GM21825 (cell line): Measurements from ENCODE around the gene ACAN.

ENCODE experiments used
- ATAC-seq: cut with Tn5 transposase; IDR thresholded peaks from one replicate; pipeline ENCODE4 v1.9.1; 2021; ENCODE audit warnings: mild to moderate bottlenecking, moderate library complexity; ENCODE audit not compliant: unreplicated experiment

The ACAN gene

GRCh38 chr15:88841236-88841635 is 38.0 kb downstream of the ACAN start:
- no peak for ATAC-seq

- ATAC-seq = no peak
Measured at GRCh38 chr15:88842156-88842555, 38.9 kb downstream of the ACAN start.

- no peak for ATAC-seq
Measured at GRCh38 chr15:88843334-88843733, 40.1 kb downstream of the ACAN start.

DNA sequence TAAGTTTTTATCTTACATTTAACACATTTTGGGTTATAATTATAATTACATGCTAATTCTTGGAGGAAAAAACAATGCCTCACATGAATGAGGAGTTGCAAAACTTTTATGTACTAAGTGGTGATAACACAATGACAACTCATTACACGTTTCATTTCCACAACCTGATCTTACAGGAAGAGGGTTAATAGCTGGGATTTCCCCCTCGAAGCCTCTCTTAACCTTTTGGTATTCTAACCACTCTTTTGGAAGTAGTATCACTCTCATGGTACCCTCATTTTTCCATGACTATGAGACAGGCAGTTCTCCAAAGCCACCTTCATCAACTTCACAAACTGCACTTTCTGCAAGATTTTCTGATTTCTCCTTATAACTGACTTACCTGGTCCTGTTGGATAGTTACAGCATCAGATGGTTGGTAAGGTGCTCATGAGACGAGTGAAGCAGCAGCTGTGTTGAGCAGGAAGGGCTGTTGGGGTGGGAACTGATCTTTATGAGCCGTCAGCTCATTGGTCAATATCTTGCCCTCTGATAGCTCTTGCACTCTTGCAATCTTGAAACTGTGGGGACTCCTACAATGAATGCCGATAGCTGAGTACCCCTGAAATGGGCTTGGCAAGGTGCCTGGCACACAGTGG is 41.6 kb downstream of the ACAN start:
- no peak for ATAC-seq

- no peak for ATAC-seq
Measured at GRCh38 chr15:88845616-88846015, 42.4 kb downstream of the ACAN start.

- no peak for ATAC-seq
Measured at GRCh38 chr15:88847144-88847543, 43.9 kb downstream of the ACAN start.

GRCh38 chr15:88848203-88848602 is 45.0 kb downstream of the ACAN start:
- ATAC-seq = no peak

DNA sequence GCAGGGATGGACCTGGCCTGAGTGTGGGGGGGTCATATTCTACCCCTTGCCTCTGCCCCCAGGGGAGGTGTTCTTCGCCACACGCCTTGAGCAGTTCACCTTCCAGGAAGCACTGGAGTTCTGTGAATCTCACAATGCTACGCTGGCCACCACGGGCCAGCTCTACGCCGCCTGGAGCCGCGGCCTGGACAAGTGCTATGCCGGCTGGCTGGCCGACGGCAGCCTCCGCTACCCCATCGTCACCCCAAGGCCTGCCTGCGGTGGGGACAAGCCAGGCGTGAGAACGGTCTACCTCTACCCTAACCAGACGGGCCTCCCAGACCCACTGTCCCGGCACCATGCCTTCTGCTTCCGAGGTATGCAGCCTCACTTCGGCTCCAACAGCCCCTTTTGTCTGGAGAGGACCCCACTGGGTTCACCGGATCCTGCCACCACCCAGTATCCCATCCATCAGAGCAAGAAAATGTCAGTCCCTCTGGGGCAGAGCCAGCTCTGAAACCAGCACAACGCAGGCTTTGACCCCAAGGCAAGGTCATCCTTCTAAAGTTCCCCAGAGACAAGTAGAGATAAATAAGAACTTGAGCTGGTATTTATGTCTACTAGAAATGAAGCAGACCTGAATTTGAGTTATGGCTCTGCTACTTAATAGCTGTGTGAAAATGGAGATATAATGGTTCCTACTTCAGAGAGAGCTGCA is 46.3 kb downstream of the ACAN start:
- no peak for ATAC-seq

DNA sequence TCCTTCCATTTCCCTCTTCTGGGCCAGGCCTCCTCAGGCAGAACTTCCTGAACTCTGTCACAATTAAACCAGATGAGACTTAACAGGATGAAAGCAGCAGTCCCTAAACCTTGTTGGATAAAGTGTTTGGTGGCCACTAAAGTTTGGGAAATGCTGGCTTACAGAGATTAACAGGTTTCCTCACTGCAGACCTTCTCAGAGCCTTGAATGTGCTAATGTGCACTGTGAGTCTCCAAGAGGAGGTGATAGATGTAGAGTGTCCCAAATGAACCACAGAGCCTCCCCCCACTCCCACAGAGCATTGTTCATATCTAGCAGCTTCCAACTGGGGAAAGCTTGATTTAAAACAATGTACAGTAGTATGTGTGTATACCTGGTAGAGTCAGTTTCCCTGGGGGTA is 49.2 kb downstream of the ACAN start:
- ATAC-seq = no peak

DNA sequence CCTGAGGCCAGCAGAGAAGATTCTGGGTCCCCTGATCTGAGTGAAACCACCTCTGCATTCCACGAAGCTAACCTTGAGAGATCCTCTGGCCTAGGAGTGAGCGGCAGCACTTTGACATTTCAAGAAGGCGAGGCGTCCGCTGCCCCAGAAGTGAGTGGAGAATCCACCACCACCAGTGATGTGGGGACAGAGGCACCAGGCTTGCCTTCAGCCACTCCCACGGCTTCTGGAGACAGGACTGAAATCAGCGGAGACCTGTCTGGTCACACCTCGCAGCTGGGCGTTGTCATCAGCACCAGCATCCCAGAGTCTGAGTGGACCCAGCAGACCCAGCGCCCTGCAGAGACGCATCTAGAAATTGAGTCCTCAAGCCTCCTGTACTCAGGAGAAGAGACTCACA is 55.7 kb downstream of the ACAN start:
- ATAC-seq = no peak

DNA sequence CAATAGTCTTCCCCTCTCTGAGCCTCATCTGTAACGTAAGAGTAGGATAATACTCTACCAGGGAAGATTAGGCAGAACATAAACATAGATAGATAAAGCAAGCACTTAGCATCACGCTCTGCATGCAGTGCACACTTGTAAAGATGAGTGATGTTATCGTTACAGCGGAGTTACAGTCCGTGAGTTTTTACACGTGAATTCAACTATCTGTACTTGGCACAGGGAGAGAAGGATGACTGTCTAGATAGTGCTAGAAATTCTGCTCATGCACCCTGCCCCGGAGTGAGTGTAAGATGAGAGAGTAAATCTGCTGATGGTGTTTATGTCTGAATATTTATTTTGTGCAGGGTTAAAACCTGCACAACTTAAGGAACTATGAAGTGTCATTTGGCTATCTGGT is 56.3 kb downstream of the ACAN start:
- no peak for ATAC-seq

DNA sequence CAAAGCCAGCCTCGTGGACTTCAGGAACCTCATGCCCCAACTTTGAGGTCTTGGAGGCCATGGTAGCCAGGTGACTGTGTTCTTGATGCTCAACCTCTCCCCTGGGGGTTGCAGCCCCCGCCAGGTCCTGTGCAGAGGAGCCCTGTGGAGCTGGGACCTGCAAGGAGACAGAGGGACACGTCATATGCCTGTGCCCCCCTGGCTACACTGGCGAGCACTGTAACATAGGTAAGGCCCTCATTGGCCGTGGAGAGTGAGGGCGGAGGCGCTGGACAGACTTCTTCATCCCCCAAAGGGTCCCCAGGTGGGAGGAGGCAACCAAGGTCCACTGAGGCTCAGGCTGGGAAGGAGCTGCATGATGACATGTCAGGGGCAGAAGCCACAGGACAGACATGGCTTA is 57.0 kb downstream of the ACAN start:
- ATAC-seq = no peak

DNA sequence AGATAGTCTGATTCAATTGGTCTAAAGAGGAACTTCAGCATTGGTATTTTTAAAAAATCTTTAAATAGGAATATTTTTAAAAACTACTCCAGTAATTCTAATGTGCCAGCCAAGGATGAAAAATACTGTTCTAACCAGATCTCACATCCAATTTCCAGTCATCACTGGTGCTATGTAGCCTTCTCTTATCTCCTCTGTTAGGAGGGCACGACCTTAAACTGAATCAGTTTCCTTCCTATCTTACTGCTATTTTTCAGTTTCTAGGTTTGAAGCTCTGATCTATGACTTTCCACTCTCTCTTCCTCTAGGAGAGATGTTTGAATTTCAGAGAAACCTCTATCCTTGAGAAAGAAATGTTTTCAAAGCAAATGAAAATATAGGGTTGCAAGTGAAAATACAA is 60.2 kb downstream of the ACAN start:
- ATAC-seq = no peak

DNA sequence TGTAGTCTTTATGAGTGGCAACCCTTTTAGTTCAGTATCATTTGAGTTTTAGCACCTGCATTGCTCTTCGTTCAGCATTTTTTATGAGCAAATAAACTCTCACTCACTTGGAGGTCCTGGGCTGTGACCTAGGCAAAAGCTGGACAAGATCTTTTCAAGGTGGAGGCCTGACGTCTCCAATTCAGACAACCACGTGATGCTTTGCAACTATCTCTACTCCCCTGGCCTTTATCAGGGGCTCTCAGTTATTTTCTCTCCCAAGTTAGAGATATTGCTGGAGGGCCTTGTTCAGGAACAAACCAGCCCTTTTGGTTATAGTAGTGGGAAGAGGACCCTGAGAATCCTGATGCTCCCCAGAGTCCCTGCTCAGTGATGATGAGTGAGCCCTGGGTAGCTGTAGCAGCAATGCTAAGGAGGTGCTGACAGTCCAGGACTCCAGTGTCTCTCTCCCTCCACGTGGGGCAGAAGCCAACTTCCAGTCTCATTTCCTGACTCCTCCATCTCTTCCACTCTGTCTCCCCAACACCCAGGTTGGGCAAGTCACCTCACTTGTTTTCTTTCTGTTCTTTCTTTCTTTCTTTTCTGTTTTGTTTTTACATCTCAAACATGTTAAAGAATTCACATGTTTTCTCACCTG is 61.7 kb downstream of the ACAN start:
- ATAC-seq = no peak

- ATAC-seq = no peak
Measured at GRCh38 chr15:88865498-88866099, 62.4 kb downstream of the ACAN start.

- no peak for ATAC-seq
Measured at GRCh38 chr15:88866295-88866881, 63.2 kb downstream of the ACAN start.

GRCh38 chr15:88871313-88871712 is 68.1 kb downstream of the ACAN start:
- no peak for ATAC-seq

- ATAC-seq = no peak
Measured at GRCh38 chr15:88872106-88872505, 68.9 kb downstream of the ACAN start.

GRCh38 chr15:88872706-88873105 is 69.5 kb downstream of the ACAN start:
- no peak for ATAC-seq

- ATAC-seq = no peak
Measured at GRCh38 chr15:88873786-88874185, 70.5 kb downstream of the ACAN start.

DNA sequence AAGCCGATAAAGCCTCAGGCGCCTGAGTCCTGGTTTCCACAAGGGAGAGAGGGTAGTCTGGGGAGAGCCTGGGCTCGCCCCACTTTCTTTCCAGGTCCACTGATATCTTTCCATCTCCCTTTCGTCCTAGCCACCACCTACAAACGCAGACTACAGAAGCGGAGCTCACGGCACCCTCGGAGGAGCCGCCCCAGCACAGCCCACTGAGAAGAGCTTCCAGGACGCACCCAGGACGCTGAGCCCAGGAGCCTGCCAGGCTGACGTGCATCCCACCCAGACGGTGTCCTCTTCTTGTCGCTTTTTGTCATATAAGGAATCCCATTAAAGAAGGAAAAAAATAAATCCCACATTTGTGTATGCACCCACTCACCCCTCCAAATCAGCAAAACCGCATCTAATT is 71.0 kb downstream of the ACAN start:
- ATAC-seq = no peak

DNA sequence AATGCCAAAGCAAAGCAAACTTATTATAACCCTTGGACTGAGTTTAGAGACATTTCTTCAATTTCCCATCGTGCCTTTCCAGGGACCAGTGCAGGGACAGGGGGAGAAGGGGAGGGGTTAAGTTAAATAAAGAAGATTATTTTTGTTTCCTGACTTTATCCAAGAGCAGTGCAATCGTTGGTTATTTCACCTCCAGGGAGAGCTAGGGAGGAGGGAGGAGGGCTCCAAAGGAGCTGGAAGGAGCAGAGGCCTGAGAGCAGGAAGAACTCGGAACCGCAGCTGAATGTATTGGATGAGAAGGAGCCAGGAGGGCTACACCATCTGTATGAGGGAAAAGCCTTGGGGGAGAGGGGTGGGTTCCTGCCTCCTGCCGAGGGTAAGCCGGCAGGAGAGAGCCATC is 71.4 kb downstream of the ACAN start:
- no peak for ATAC-seq
